Gastrocnemius medialis (tissue), 4 donors: Measurements from ENCODE around the gene SCN2B.

Experiments used
- POLR2A ChIP-seq, 2 donors: fragments of 450-650 bp; IDR thresholded peaks; one replicate each; pipeline ENCODE4 v1.6.1; 2017; ENCODE audit warnings: antibody characterized with exemption in 2 of 2, mild to moderate bottlenecking in 2 of 2, moderate library complexity in 2 of 2
- TF ChIP-seq, protein P1 (sequence below), 5 experiments: fragments of 450-650 bp in 3 of 5; fragments of 200-600 bp in 2 of 5; sonication (generic) in 2 of 5; IDR thresholded peaks in 4 of 5; conservative IDR thresholded peaks in 1 of 5; 1 replicate in 4 of 5; 2 replicates in 1 of 5; pipeline ENCODE4 v1.5.1; 2016 to 2019; ENCODE audit warnings: antibody characterized with exemption in 5 of 5, mild to moderate bottlenecking in 3 of 5, moderate library complexity in 3 of 5

DNA sequence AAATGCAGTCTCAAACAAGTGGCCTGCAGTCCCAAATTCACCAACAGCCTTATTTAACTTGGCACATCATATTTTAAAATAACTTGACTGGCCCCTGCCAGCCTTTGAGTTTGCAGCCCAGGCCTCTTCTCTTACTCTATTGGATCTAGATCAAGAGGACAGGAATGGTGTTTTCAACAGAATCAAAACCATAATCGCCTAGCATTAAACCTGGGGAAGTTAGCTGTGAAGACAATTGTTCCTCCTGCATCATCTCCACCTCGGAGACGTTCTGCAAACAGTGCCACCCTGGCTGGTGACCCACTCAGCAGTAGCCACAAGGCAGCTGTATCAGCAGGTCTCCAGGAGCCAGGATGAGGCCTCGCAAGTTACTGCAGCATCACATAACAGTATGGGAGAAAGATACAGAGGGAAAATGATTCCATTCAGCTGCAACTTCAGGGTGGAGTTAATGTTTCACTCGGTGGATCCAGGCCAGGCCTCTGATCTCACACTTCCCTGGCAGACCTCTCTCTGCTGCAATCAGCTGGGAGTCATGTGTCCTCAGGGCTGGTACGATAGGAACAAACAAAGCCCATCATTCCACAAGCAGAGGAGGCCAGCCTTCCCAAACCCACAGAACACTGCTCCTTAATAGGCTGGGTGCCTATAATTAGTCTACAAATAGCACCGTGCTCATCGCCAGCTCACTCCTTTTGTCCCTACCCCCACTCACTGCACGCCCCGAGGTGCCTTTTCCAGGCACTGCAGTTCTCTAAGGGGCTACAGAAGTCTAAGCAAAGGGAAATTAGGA, 18.6 kb upstream of the SCN2B start:
- TF ChIP-seq, protein P1, sequence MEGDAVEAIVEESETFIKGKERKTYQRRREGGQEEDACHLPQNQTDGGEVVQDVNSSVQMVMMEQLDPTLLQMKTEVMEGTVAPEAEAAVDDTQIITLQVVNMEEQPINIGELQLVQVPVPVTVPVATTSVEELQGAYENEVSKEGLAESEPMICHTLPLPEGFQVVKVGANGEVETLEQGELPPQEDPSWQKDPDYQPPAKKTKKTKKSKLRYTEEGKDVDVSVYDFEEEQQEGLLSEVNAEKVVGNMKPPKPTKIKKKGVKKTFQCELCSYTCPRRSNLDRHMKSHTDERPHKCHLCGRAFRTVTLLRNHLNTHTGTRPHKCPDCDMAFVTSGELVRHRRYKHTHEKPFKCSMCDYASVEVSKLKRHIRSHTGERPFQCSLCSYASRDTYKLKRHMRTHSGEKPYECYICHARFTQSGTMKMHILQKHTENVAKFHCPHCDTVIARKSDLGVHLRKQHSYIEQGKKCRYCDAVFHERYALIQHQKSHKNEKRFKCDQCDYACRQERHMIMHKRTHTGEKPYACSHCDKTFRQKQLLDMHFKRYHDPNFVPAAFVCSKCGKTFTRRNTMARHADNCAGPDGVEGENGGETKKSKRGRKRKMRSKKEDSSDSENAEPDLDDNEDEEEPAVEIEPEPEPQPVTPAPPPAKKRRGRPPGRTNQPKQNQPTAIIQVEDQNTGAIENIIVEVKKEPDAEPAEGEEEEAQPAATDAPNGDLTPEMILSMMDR (IDR thresholded peaks at IDR 0.05 in 4 of 5, conservative IDR thresholded peaks at IDR 0.05 in 1 of 5): no peak
- no peak for TF ChIP-seq POLR2A (IDR thresholded peaks at IDR 0.05)
